Measurements from ENCODE around the gene SUPT20H.

- no peak for TF ChIP-seq CTCF (IDR thresholded peaks at IDR 0.05)
- TF ChIP-seq POLR2A (IDR thresholded peaks at IDR 0.05): no peak
These were observed 31.8 kb downstream of the SUPT20H start for GRCh38 chr13:37027639-37028038.

All from body of pancreas (tissue), 4 donors.